GM19238 (cell line): ENCODE results near the gene KRTAP22-2.

ENCODE experiments used
- DNase-seq: peaks from one replicate; pipeline ENCODE4 v3.0.0; 2011; ENCODE audit warnings: low spot score; ENCODE audit not compliant: insufficient read length

The KRTAP22-2 gene

DNA sequence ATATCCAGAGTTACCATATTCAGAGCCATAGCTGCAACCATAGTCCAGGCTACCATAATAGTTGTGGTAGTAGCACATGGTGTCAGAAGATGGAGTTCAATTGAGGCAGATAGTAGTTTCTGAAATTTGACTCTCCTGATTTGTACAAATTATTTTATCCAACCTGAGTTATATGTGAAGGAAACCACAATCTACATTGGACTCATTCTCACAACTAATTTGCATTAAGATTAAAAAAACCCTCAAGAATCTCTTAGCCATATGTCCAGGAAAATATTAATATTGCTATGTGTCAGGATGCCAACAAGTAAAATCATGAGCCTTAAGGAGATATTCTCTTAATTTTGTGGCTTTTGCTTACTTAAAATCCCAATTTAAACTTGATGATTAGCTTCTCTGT lies at the start of gene KRTAP22-2:
KRTAP22-2 (minus strand) TSS at position 101 of the 400 bp plus-strand sequence.
- DNase-seq, result no peak

GRCh38 chr21:30638686-30639085 lies 48.5 kb upstream of the KRTAP22-2 start:
- DNase-seq, result no peak

DNA sequence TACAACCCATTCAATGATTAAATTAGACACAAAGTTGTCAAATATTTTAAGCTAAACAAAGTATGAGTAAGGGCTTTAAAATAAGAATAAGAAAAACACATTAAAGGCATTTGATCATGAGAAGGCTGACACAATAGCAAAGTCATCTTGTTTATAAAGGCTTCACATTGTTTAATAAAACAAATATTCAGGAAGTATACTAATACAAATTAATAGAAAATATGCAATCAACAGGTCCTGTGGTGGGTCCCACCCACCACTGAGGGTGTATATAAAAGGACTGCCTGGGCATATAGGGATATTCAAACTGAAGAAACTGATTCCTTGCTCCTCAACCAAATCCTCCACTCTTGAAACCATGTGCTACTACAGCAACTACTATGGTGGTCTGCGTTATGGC lies 44.7 kb upstream of the KRTAP22-2 start, which contains the start of gene KRTAP20-2:
KRTAP20-2 (plus strand) TSS at position 301 of the 400 bp plus-strand sequence; CDS start at position 359, 58 bp downstream.
- no peak for DNase-seq

GRCh38 chr21:30629200-30629599 lies 39.0 kb upstream of the KRTAP22-2 start:
- DNase-seq, result no peak

DNA sequence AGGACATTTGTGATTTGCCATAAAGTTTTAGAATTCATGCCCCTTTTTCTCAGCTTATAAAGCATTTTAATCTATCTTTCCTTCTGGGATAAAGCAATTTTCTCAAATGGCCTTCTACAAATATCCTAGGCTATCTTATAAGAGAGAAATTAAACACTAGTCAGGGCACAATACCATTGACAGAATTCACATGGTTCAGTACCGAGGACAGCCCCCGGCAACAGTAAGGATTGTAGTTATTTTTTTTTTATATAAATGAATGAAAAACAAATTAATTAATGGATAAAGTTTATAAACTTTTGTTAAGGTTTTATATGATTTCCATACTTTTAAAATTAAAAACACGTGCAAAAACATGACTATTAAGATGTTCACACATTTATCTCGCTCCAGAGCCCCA lies 37.9 kb upstream of the KRTAP22-2 start:
- DNase-seq, result no peak

DNA sequence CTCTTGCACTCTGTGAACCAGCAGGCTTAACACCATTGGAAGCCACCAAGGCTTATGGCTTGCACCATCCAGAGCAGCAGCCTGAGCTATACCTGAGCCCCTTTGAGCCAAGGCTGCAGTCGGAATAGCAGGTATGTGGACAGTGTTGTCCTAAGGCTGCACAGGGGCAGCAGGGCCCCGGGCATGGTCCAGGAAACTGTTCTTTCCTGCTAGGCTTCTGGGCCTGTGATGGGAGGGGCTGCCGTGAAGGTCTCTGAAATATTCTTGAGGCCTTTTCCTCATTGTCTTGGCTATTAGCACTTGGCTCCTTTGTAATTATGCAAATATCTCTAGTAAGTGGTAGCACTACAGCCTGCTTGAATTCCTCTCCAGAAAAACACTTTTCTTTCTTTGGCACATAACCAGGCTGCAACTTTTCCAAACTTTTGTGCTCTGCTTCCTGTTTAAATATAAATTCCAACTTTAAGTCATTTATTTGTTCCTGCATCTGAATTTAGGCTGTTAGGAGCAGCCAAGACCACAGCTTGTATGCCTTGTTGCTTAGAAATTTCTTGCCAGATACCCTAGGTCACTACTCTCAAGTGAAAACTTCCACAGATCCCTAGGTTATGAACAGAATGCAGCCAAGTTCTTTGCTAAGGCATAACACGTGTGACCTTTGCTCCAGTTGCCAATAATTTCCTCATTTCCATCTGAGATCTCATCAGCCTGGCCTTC lies 35.4 kb upstream of the KRTAP22-2 start:
- no peak for DNase-seq

- DNase-seq, result no peak
Observed at GRCh38 chr21:30623362-30623761, 33.2 kb upstream of the KRTAP22-2 start.

DNA sequence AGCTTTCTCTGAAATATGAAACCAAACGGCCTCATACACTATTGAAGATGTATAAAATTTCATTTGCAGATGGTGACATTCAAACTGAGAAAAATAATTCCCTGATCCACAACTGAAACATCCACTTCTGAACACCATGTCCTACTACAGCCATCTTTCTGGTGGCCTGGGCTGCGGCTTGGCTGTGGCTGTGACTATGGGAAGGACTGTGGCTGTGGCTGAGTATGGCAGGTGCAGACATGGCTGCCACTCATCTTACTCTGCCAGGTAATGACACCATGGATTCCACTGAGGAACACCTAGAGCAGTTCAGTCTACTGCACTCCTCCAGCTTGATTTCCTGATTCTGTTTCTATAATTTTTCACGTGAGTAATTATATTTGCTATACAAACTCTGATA lies 30.3 kb upstream of the KRTAP22-2 start, which contains the start of gene KRTAP20-4:
KRTAP20-4 (plus strand) TSS at position 106 of the 400 bp plus-strand sequence.
- no peak for DNase-seq

DNA sequence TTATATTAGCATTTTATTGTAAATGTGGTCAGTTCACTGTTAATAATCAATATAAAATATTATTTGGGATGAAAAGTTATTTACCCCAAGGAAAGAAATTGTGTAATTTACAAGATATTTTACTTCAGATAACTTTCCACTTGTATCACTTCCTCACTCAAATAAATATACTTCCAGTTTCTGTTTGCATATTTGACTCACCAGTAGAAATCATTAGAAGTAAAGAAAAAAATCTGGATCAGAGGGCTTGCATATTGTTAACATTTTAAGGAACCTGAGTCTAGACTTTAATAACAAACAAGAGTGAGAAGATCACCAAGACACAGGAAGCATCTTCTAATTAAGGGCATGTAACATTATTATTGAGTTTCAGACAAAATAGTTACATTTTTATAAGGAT lies 29.9 kb upstream of the KRTAP22-2 start:
- DNase-seq, result no peak

- DNase-seq, result no peak
Observed at GRCh38 chr21:30616125-30616524, 25.9 kb upstream of the KRTAP22-2 start, which contains the start of gene KRTAP20-1. KRTAP20-1 (plus strand) TSS chr21:30616425; CDS start chr21:30616455, 30 bp downstream.

- no peak for DNase-seq
Observed at GRCh38 chr21:30615199-30615598, 25.0 kb upstream of the KRTAP22-2 start.

GRCh38 chr21:30613836-30614235 lies 23.6 kb upstream of the KRTAP22-2 start, which contains the start of gene KRTAP6-1:
KRTAP6-1 (minus strand) TSS chr21:30613930; CDS start chr21:30613904, 26 bp downstream.
- DNase-seq, result no peak

- no peak for DNase-seq
Observed at GRCh38 chr21:30612132-30612531, 21.9 kb upstream of the KRTAP22-2 start.

DNA sequence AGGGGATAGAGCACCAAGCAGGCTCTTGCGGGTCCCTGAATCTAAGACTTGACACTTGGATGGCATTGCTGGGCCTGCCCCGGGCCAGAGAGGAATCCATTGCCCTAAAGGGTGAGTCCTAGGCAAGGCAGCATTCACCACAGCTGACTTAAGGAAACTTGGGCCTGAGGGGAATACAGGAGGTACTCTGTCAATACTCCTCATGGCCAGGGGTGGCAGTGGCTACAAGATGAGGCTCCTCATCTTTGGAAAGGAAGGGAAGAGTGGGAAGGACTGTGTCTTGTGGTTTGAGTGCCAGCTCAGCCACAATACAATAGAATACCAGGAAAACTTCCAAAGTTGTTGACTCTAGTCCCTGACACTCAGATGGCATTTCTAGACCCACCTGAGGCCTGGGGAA lies 15.8 kb upstream of the KRTAP22-2 start:
- DNase-seq, result no peak

GRCh38 chr21:30600787-30601186 lies 10.6 kb upstream of the KRTAP22-2 start, which contains the start of gene KRTAP22-1:
KRTAP22-1 (plus strand) TSS chr21:30601087.
- DNase-seq, result no peak

DNA sequence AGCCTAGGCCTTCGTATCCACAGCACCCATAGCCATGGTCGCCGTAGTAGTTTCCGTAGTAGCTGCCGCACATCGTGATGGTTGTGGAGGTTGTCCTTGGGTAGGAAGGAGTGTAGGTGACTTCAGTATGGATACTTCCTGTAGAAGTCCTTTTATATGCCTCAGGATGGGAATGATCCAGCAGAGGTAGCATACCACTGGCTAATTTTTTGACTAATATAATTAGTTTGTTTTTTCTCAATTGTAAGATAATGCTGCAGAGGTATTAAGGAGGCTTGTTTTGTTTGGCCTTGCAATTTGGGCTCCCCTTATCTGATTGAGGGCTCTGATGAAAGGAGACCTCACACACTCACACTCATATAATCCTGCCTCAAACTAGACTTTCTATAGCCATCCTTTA lies 8.6 kb upstream of the KRTAP22-2 start, which contains the start of gene KRTAP6-2:
KRTAP6-2 (minus strand) TSS at position 101 of the 400 bp plus-strand sequence; CDS start at position 73, 28 bp downstream.
- no peak for DNase-seq

GRCh38 chr21:30592140-30592539 lies 1.9 kb upstream of the KRTAP22-2 start, which contains the start of gene KRTAP6-3:
KRTAP6-3 (plus strand) TSS chr21:30592440; CDS start chr21:30592446, 6 bp downstream.
- no peak for DNase-seq

- DNase-seq, result no peak
Observed at GRCh38 chr21:30582870-30583269, 7.3 kb downstream of the KRTAP22-2 start.

DNA sequence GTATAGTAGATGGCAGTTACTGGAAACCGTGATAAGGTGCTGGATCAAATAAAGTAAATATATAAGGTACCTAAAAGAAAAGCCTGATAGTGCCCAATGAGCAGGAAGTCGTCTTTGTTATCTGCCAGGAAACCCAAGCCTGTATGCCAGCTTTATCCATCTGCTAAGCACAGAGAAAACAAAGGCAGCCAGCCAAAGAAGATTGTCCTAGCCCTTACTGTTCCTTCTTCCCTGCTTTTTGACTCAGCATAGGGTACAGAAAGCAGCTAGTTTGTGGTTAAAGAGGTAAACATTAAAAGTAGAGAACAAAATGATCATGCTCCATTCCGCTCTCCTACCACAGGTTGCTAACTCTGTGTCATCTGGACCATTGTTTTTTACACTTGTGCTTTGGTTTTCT lies 10.1 kb downstream of the KRTAP22-2 start:
- no peak for DNase-seq

GRCh38 chr21:30579346-30579745 lies 10.9 kb downstream of the KRTAP22-2 start:
- DNase-seq, result no peak

DNA sequence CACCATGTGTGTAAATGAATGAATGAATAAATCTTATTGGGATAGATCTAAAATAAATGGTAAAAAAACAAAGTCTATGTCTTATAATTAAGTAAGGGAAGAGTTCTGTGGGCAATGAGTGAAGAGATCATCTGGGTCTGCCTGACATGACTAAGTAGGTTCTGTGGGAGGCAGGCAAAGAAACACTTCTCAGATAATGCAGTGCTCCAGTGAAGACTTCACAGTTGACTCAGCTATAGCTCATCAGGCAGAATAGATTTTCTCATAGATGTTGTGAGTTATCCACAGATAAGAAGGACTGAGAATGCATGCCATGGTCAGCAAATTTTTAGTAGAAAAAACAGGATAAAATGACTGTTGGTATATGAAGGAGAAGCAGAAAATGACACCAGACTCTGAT lies 12.4 kb downstream of the KRTAP22-2 start:
- DNase-seq, result no peak

- no peak for DNase-seq
Observed at GRCh38 chr21:30567617-30568016, 22.6 kb downstream of the KRTAP22-2 start.

- no peak for DNase-seq
Observed at GRCh38 chr21:30563630-30564029, 26.6 kb downstream of the KRTAP22-2 start.
